ENCODE results near the gene EML6. TPM values are rescaled to one million over a fixed set of nuclear protein-coding genes. Genes with fewer than 3 reads are reported as not detected.
A peak's percentile ranks its signal among the peaks of the same experiment; 100 is the strongest.

EML6 gene
- 1 to 10 TPM in 1 of 2 experiments, under 1 TPM in 1; 0.95 to 1.8 TPM for total RNA-seq

- CTCF ChIA-PET = interaction anchor here (0.5 to 1.7 kb wide), 17 partner anchors 10 to 981 kb away, joined by 3 to 8 read pairs (median 3); partner anchors contain the start of gene RTN4
- POLR2A ChIA-PET = interaction anchor here (1.0 to 2.0 kb wide), 7 partner anchors 9 to 895 kb away, joined by 3 to 6 read pairs (median 3); partner anchors contain the start of gene RTN4
Observed at GRCh38 chr2:54723131-54723995, at the start of gene EML6. EML6 (plus strand) TSS chr2:54723662; CDS start chr2:54725062, 1,400 bp downstream.

DNA sequence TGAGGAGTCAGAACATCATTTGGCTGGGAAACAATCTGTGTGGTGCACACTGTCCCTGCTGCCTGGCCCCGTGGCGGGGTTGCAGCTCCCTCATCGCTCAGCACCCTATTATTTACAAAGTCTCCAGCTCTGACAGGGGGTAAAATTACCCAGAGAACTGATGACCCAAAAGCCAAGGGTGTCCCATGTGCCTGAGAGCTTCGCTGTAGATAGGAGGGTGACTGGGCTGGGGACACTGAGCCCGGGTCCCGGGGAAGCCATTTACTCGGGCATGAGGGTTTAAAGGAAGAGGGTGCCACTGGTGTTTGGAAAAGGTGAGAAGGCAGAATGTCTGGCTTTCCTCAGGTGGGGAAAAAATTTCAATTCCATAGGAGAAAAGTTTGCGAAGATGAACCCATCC lies 48.2 kb upstream of the EML6 start:
- no peak overlapping the region for H3K27ac Mint-ChIP-seq
- H3K4me1 Mint-ChIP-seq = peaks cover 35% of the 10 kb centered on the region
- no peak overlapping the region for H3K4me3 Mint-ChIP-seq
- H3K36me3 Mint-ChIP-seq (ENCODE audit: low read depth) = peaks cover 11% of the 10 kb centered on the region
- no peak for DNase-seq
- H3K27me3 Mint-ChIP-seq = peaks cover 58% of the 10 kb centered on the region
- H3K9me3 Mint-ChIP-seq = no peaks in the 10 kb centered on the region
- POLR2A ChIA-PET = interaction anchor here (1.3 kb wide), 1 partner anchor 49 kb away, joined by 3 read pairs; no protein-coding TSS in a partner anchor
- CTCF ChIA-PET = interaction anchor here (3.9 kb wide), 1 partner anchor 10 kb away, joined by 24 read pairs; no protein-coding TSS in a partner anchor

More at GRCh38 chr2:54723131-54723995, at the start of gene EML6:
- peaks cover 26% of the 10 kb centered on the region for H3K4me1 Mint-ChIP-seq
- H3K27ac Mint-ChIP-seq = peak within 1 kb of the TSS; percentile 68
- peak; percentile 99 for DNase-seq
- no peaks in the 10 kb centered on the region for H3K36me3 Mint-ChIP-seq (ENCODE audit: low read depth)
- H3K27me3 Mint-ChIP-seq = peaks cover 59% of the 10 kb centered on the region
- H3K9me3 Mint-ChIP-seq = no peaks in the 10 kb centered on the region
- peak within 1 kb of the TSS; percentile 86 for H3K4me3 Mint-ChIP-seq

- no peak overlapping the region for H3K27ac Mint-ChIP-seq
- peaks cover 40% of the 10 kb centered on the region for H3K4me1 Mint-ChIP-seq
- H3K27me3 Mint-ChIP-seq = peaks cover 60% of the 10 kb centered on the region
- peaks cover 7% of the 10 kb centered on the region for H3K36me3 Mint-ChIP-seq (ENCODE audit: low read depth)
- no peak for DNase-seq
- POLR2A ChIA-PET = interaction anchor here (1.2 to 1.4 kb wide), 4 partner anchors 9 to 49 kb away, joined by 3 to 4 read pairs (median 4); no protein-coding TSS in a partner anchor
- no peaks in the 10 kb centered on the region for H3K9me3 Mint-ChIP-seq
- H3K4me3 Mint-ChIP-seq = no peak overlapping the region
- CTCF ChIA-PET = interaction anchor here (3.9 to 5.7 kb wide), 2 partner anchors 10 to 29 kb away, joined by 24 read pairs; no protein-coding TSS in a partner anchor
Observed at GRCh38 chr2:54675738-54676137, 47.7 kb upstream of the EML6 start.

GRCh38 chr2:54676656-54677055 lies 46.8 kb upstream of the EML6 start:
- DNase-seq = no peak
- Mint-ChIP-seq H3K9me3 (no peaks in the 10 kb centered on the region), H3K4me3 (no peak overlapping the region), H3K27ac (no peak overlapping the region), H3K27me3 (peaks cover 60% of the 10 kb centered on the region), H3K4me1 (peaks cover 49% of the 10 kb centered on the region), H3K36me3 (ENCODE audit: low read depth) (no peaks in the 10 kb centered on the region)
- CTCF ChIA-PET = interaction anchor here (1.5 to 5.7 kb wide), 3 partner anchors 11 to 28 kb away, joined by 6 to 24 read pairs (median 24); no protein-coding TSS in a partner anchor
- POLR2A ChIA-PET = interaction anchor here (0.9 to 1.4 kb wide), 4 partner anchors 10 to 30 kb away, joined by 3 to 4 read pairs (median 4); no protein-coding TSS in a partner anchor

DNA sequence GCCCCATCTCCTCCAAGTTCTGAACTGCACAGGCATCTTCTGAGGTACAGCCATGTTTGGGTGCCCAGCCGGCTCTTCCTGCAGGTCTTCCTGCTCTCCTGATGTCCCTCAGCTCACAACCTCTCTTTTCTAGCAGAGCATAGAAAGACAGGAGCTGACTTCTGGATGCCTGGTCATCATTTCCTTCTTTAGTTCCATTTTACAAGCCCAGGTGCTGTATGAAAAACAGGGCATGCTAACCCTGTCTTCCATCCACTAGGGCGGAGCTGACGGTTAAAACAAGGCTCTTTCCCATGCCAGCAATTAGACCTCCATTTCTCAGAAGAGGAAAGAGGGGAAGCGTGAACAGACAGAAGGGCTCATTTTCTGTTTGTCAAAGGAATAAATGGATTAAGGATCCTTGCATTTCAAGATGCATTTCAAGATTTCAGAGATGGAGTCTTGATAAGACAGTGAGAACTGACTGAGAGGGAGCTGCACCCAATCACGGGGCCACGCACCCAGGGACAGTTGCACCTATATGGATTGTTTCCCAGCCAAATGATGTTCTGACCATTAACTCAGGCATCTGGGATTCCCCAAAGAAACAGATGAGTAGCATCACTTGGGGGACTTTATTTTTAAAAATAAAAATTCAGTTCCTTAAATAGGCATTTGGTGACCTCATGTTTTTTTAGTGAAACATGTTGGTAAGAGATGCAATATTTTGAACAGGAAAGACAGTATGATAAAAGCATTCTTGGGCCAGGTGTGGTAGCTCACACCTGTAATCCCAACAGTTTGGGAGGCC lies 45.8 kb upstream of the EML6 start:
- CTCF ChIA-PET = interaction anchor here (1.0 to 6.5 kb wide), 5 partner anchors 12 to 153 kb away, joined by 3 to 34 read pairs (median 24); no protein-coding TSS in a partner anchor
- H3K9me3 Mint-ChIP-seq = no peaks in the 10 kb centered on the region

GRCh38 chr2:54678719-54679118 lies 44.7 kb upstream of the EML6 start:
- DNase-seq = no peak
- Mint-ChIP-seq H3K27me3 (peaks cover 62% of the 10 kb centered on the region), H3K4me3 (no peak overlapping the region), H3K27ac (no peak overlapping the region), H3K36me3 (ENCODE audit: low read depth) (no peaks in the 10 kb centered on the region), H3K4me1 (peaks cover 49% of the 10 kb centered on the region), H3K9me3 (no peaks in the 10 kb centered on the region)
- POLR2A ChIA-PET = interaction anchor here (0.6 to 1.2 kb wide), 4 partner anchors 13 to 119 kb away, joined by 3 to 4 read pairs (median 3); no protein-coding TSS in a partner anchor
- CTCF ChIA-PET = interaction anchor here (1.2 to 6.5 kb wide), 5 partner anchors 13 to 160 kb away, joined by 3 to 34 read pairs (median 5); no protein-coding TSS in a partner anchor

More for the DNA sequence above, 45.8 kb upstream of the EML6 start:
- Mint-ChIP-seq H3K4me3 (no peak overlapping the region), H3K27ac (no peak overlapping the region), H3K4me1 (peaks cover 50% of the 10 kb centered on the region), H3K36me3 (ENCODE audit: low read depth) (no peaks in the 10 kb centered on the region), H3K27me3 (peaks cover 57% of the 10 kb centered on the region)
- DNase-seq = no peak
- POLR2A ChIA-PET = interaction anchor here (0.7 to 0.9 kb wide), 2 partner anchors 31 to 120 kb away, joined by 3 read pairs; no protein-coding TSS in a partner anchor

GRCh38 chr2:54680397-54681041 lies 42.9 kb upstream of the EML6 start:
- Mint-ChIP-seq H3K36me3 (ENCODE audit: low read depth) (no peaks in the 10 kb centered on the region), H3K4me1 (peaks cover 46% of the 10 kb centered on the region), H3K27me3 (peaks cover 63% of the 10 kb centered on the region), H3K4me3 (peak overlapping the region; percentile 69), H3K27ac (peak overlapping the region; percentile 60), H3K9me3 (no peaks in the 10 kb centered on the region)
- POLR2A ChIA-PET = interaction anchor here (0.7 to 1.6 kb wide), 5 partner anchors 7 to 121 kb away, joined by 3 to 4 read pairs (median 3); partner anchors contain the start of gene EML6
- DNase-seq = peak; percentile 52
- CTCF ChIA-PET = interaction anchor here (0.7 to 6.5 kb wide), 8 partner anchors 12 to 183 kb away, joined by 4 to 34 read pairs (median 5); no protein-coding TSS in a partner anchor

DNA sequence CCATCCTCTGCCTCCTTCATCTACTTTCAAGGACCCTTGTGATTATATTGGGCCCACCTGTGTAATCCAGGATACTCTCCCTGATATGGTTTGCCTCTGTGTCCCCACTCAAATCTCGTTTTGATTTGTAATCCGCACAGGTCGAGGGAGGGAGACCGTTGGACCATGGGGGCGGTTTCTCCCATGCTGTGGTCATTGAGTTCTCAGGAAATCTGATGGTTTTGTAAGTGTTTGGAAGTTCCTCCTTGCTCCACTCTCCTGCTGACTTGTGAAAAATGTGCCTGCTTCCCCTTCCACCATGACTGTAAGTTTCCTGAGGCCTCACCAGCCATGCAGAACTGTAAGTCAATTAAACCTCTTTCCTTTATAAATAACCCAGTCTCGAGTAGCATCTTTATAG lies 42.0 kb upstream of the EML6 start:
- peak overlapping the region; percentile 8 for H3K4me3 Mint-ChIP-seq
- peaks cover 46% of the 10 kb centered on the region for H3K4me1 Mint-ChIP-seq
- ChIA-PET POLR2A (interaction anchor here (0.7 to 1.6 kb wide), 4 partner anchors 8 to 121 kb away, joined by 3 to 4 read pairs (median 4); partner anchors contain the start of gene EML6), CTCF (interaction anchor here (1.4 to 6.5 kb wide), 4 partner anchors 11 to 25 kb away, joined by 4 to 34 read pairs (median 15); no protein-coding TSS in a partner anchor)
- no peak for DNase-seq
- peaks cover 61% of the 10 kb centered on the region for H3K27me3 Mint-ChIP-seq
- peak overlapping the region; percentile 60 for H3K27ac Mint-ChIP-seq
- H3K9me3 Mint-ChIP-seq = no peaks in the 10 kb centered on the region
- H3K36me3 Mint-ChIP-seq (ENCODE audit: low read depth) = no peaks in the 10 kb centered on the region

DNA sequence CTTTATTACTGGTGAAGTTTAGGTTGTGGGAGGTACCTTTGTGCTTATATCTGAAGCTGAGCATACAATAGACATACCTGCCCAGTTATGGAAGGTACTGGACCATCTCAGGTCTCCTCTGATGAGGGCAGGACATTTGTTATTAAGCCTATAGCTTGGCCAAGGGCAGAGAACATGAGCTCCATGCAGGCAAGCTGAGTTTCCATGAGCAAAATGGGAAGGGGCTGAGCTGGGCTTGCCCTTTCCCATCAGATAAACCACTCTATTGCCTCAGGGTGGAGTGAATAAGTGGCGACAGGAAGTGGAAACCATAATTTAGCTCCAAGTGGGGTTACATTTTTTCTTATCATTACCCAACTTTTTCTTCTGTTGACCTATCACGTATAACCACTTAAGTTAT lies 39.9 kb upstream of the EML6 start:
- Mint-ChIP-seq H3K27me3 (peaks cover 54% of the 10 kb centered on the region), H3K9me3 (no peaks in the 10 kb centered on the region), H3K4me3 (no peak overlapping the region), H3K4me1 (peaks cover 54% of the 10 kb centered on the region), H3K36me3 (ENCODE audit: low read depth) (no peaks in the 10 kb centered on the region), H3K27ac (no peak overlapping the region)
- ChIA-PET POLR2A (no interaction called here), CTCF (interaction anchor here (1.2 to 6.5 kb wide), 4 partner anchors 18 to 161 kb away, joined by 3 to 34 read pairs (median 4); no protein-coding TSS in a partner anchor)
- no peak for DNase-seq

GRCh38 chr2:54685263-54685775 lies 38.1 kb upstream of the EML6 start:
- peaks cover 59% of the 10 kb centered on the region for H3K27me3 Mint-ChIP-seq
- POLR2A ChIA-PET = interaction anchor here (1.2 kb wide), 1 partner anchor 127 kb away, joined by 3 read pairs; no protein-coding TSS in a partner anchor

DNA sequence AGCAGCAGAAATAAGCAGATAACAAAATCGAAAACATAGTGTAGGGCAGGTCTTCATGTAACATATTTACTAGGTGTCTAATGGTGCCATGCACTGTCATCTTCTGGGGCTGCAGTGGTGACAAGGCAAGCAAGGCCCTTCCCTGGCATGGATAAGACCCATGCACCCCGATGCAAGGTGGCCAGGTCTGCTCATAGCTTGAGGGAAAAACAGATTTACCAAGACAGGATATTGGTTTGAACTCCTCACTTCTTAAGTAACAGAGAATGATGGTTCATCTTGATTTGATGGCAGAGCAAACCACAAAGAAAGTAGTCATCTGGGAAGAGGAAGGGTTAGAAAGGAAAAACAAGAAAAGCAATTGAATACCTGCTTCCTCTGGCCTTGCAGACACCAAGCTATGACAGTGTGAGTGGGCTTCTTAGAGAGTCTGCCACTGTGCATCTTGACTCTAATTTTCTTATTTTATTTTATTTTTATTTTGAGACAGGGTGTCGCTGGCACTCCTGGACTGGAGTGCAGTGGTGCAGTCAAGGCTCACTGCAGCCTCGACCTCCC lies 35.8 kb upstream of the EML6 start:
- Mint-ChIP-seq H3K4me3 (no peak overlapping the region), H3K9me3 (no peaks in the 10 kb centered on the region), H3K27me3 (peaks cover 68% of the 10 kb centered on the region), H3K4me1 (peaks cover 32% of the 10 kb centered on the region), H3K36me3 (ENCODE audit: low read depth) (no peaks in the 10 kb centered on the region), H3K27ac (no peak overlapping the region)
- no peak for DNase-seq
- CTCF ChIA-PET = no interaction called here
- POLR2A ChIA-PET = no interaction called here

More at GRCh38 chr2:54685263-54685775, 38.1 kb upstream of the EML6 start:
- Mint-ChIP-seq H3K4me3 (no peak overlapping the region), H3K4me1 (peaks cover 49% of the 10 kb centered on the region), H3K27ac (no peak overlapping the region), H3K36me3 (ENCODE audit: low read depth) (no peaks in the 10 kb centered on the region), H3K9me3 (no peaks in the 10 kb centered on the region)
- no peak for DNase-seq
- CTCF ChIA-PET = interaction anchor here (1.1 to 2.3 kb wide), 5 partner anchors 19 to 579 kb away, joined by 3 to 5 read pairs (median 3); no protein-coding TSS in a partner anchor
